HepG2 (cell line): ENCODE results near the gene RAB43. TPM values are rescaled to one million over a fixed set of nuclear protein-coding genes. Genes with fewer than 3 reads are reported as not detected.
"Not testable (repeated sequence)": the region's sequence is repeated elsewhere in the genome, so short reads cannot be mapped to it uniquely, and the experiment has no call there.

Source experiments
- ATAC-seq: fragments of 200-7000 bp; cut with Tn5 transposase; 3 replicates; pipeline ENCODE4 v1.9.1; 2020; ENCODE audit warnings: mild to moderate bottlenecking, moderate library complexity
- BruUV-seq: library from RNA; stranded (reverse); fragments of 400-500 nt; replicated peaks from 2 replicates; lab custom pipeline; 2021; lab: Mats Ljungman, UMichigan
- CTCF ChIA-PET: fragments of 300-600 bp; formaldehyde crosslinking; extraction: SDS; loops from one replicate; lab custom pipeline; 2021; ENCODE audit warnings: low total read pairs, inconsistent platforms, low intra/inter-chr PET ratio; lab: Yijun Ruan, JAX
- POLR2A ChIA-PET: fragments of 350-600 bp; sonication (Branson Sonifier 250); formaldehyde crosslinking; loops from one replicate; lab custom pipeline; 2020; ENCODE audit warnings: antibody characterized with exemption, inconsistent platforms; lab: Yijun Ruan, JAX
- DNase-seq: peaks from one replicate; pipeline ENCODE4 v3.0.0-alpha.2; 2015; ENCODE audit warnings: low spot score
- FAIRE-seq: peaks from 3 replicates; lab custom pipeline; 2011; peaks lifted over from hg19 to GRCh38; lab: Jason Lieb, UNC
- H2AFZ ChIP-seq: one replicate; pipeline ENCODE4 v1.6.1; 2011; ENCODE audit warnings: low read length, inconsistent platforms
- H3K27ac ChIP-seq: fragments of 300-600 bp; 3 replicates; pipeline ENCODE4 v1.8.0; 2011; ENCODE audit warnings: mixed run types, mild to moderate bottlenecking, mixed read lengths, low read length, inconsistent platforms; ENCODE audit not compliant: insufficient read depth; ENCODE audit errors: extremely low read length
- H3K27me3 ChIP-seq, 2 experiments: fragments of 200-600 bp in 1 of 2; 2 replicates in 1 of 2; 3 replicates in 1 of 2; pipeline versions ENCODE4 v1.6.0 to v1.8.0; 2011; ENCODE audit warnings: low read length in 2 of 2, mild to moderate bottlenecking in 2 of 2, moderate library complexity in 2 of 2, inconsistent platforms in 1 of 2; ENCODE audit not compliant: insufficient read depth in 2 of 2, control insufficient read depth in 1 of 2
- H3K36me3 ChIP-seq, 2 experiments: fragments of 200-600 bp in 1 of 2; replicated peaks in 1 of 2; 2 replicates in 1 of 2; 3 replicates in 1 of 2; pipeline versions ENCODE4 v1.5.1 to v1.8.0; 2011; ENCODE audit warnings: low read length in 2 of 2, inconsistent platforms in 1 of 2; ENCODE audit not compliant: insufficient read depth in 2 of 2, control insufficient read depth in 1 of 2
- H3K4me1 ChIP-seq: 2 replicates; pipeline ENCODE4 v1.5.1; 2012; ENCODE audit warnings: low read length, inconsistent platforms; ENCODE audit not compliant: insufficient read depth
- H3K4me2 ChIP-seq: 2 replicates; pipeline ENCODE4 v1.6.0; 2011; ENCODE audit warnings: low read depth, low read length, inconsistent platforms
- H3K4me3 ChIP-seq, 3 experiments: fragments of 200-600 bp in 1 of 3; sonication (generic), shearing (Covaris generic) in 1 of 3; replicated peaks in 1 of 3; 2 replicates each; pipeline ENCODE4 v1.5.1; 2011 to 2016; ENCODE audit warnings: low read length in 3 of 3, inconsistent platforms in 2 of 3, low read depth in 2 of 3, mild to moderate bottlenecking in 2 of 3, control low read depth in 1 of 3, mixed read lengths in 1 of 3; ENCODE audit not compliant: insufficient read depth in 1 of 3
- H3K79me2 ChIP-seq: one replicate; pipeline ENCODE4 v1.6.1; 2011; ENCODE audit warnings: low read length, inconsistent platforms; ENCODE audit not compliant: insufficient read depth
- H3K9ac ChIP-seq: 2 replicates; pipeline ENCODE4 v1.6.0; 2011; ENCODE audit warnings: mild to moderate bottlenecking, low read depth, low read length, inconsistent platforms; ENCODE audit not compliant: insufficient read depth
- H3K9me3 ChIP-seq: 2 replicates; pipeline ENCODE4 v1.5.1; 2012; ENCODE audit warnings: mild to moderate bottlenecking, low read length
- H4K20me1 ChIP-seq: 2 replicates; pipeline ENCODE4 v1.6.0; 2011; ENCODE audit warnings: inconsistent platforms, mild to moderate bottlenecking, low read length, moderate library complexity; ENCODE audit not compliant: insufficient read depth
- KLF15 ChIP-seq: sonication (generic); formaldehyde crosslinking; IDR thresholded peaks from 2 replicates; pipeline ENCODE4 v1.8.1; 2023; ENCODE audit warnings: borderline replicate concordance, mild to moderate bottlenecking, inconsistent platforms, missing genetic modification reagents, mixed read lengths
- NFYB ChIP-seq: sonication (generic); formaldehyde crosslinking; IDR thresholded peaks from 2 replicates; pipeline ENCODE4 v1.4.0; 2020; ENCODE audit warnings: missing genetic modification reagents
- NFYC ChIP-seq: IDR thresholded peaks from 2 replicates; pipeline ENCODE4 v1.6.1; 2016; ENCODE audit warnings: missing genetic modification reagents, missing compliant biosample characterization
- WGBS: methylation state at CpG from one replicate; pipeline ENCODE4 v1.1.6; 2017; ENCODE audit warnings: low lambda C conversion rate; 5-methylcytosine and 5-hydroxymethylcytosine counted together
- in situ Hi-C: cut with HindIII; loops from 2 replicates; pipeline ENCODE4 v1.10.0; 2017; ENCODE audit warnings: low pct_unique_long_range_greater_than_20kb; ENCODE audit not compliant: extremely low pct_ligation_motif_present
- intact Hi-C: fragments of 100-400 bp; cut with micrococcal nuclease; formaldehyde crosslinking; loops from one replicate; pipeline ENCODE4 v1.10.0; 2022; ENCODE audit not compliant: unreplicated experiment
- polyA plus RNA-seq, 8 experiments: library from polyadenylated mRNA; depleted of rRNA in 3 of 8; stranded (reverse) in 7 of 8; unstranded in 1 of 8; fragments of >200 nt; fragmentation: Illumina TruSeq in 4 of 8; extraction: Trizol in 4 of 8; gene quantifications; 2 replicates each; pipeline versions ENCODE4 v1.2.1 to v1.2.3, GENCODE V29; 2011 to 2016; ENCODE audit warnings: low read depth in 4 of 8, missing spikeins in 1 of 8, mixed read lengths in 1 of 8; ENCODE audit not compliant: insufficient read depth in 1 of 8
- total RNA-seq, 5 experiments: library from RNA; depleted of rRNA; stranded (reverse); fragments of >200 nt; fragmentation: Illumina TruSeq; extraction: Trizol; gene quantifications; 2 replicates each; pipeline ENCODE4 v1.2.3, GENCODE V29; 2016; ENCODE audit warnings: low read depth in 1 of 5
- TF ChIP-seq, protein P1 (sequence below), 2 experiments: sonication (generic) in 1 of 2; formaldehyde crosslinking in 1 of 2; IDR thresholded peaks; 2 replicates each; pipeline versions ENCODE4 v1.4.0 to v1.6.1; 2018 to 2020; ENCODE audit warnings: missing genetic modification reagents in 2 of 2, borderline replicate concordance in 1 of 2, low read depth in 1 of 2, mild to moderate bottlenecking in 1 of 2, missing biosample characterization in 1 of 2

Gene RAB43
- total and polyA plus RNA-seq, 2 of the 13 experiments (the other 11 are each of a cell fraction or from before 2014, with no cell fraction given) = 11.8 to 18.4 TPM

DNA sequence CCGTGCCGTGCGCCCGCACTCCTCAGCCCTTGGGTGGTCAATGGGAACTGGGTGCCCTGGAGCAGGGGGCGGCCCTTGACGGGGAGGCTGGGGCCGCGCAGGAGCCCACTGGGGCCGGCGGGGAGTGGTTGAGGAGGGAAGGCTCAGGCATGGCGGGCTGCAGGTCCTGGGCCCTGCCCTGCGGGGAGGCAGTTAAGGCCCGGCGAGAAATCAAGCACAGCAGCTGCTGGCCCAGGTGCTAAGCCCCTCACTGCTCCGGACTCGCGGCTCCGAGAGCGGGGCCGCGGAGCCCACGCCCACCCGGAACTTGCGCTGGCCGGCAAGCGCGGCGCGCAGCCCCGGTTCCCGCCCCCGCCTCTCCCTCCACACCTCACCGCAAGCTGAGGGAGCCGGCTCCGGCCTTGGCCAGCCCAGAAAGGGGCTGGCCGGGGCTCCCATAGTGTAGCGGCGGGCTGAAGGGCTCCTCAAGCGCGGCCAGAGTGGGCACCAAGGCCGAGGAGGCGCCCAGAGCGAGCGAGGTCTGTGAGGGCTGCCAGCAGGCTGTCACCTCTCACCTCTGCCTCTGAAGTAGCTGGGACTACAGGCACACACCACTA, 53.2 kb downstream of the RAB43 start (continued):
- TF ChIP-seq, protein P1, sequence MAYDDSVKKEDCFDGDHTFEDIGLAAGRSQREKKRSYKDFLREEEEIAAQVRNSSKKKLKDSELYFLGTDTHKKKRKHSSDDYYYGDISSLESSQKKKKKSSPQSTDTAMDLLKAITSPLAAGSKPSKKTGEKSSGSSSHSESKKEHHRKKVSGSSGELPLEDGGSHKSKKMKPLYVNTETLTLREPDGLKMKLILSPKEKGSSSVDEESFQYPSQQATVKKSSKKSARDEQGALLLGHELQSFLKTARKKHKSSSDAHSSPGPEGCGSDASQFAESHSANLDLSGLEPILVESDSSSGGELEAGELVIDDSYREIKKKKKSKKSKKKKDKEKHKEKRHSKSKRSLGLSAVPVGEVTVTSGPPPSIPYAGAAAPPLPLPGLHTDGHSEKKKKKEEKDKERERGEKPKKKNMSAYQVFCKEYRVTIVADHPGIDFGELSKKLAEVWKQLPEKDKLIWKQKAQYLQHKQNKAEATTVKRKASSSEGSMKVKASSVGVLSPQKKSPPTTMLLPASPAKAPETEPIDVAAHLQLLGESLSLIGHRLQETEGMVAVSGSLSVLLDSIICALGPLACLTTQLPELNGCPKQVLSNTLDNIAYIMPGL (CRISPR knock-in tag; IDR thresholded peaks at IDR 0.05; ENCODE audit: borderline replicate concordance in 1 of 2, low read depth in 1 of 2) = no peak
- TF ChIP-seq KLF15 = no peak
- TF ChIP-seq, all 625 proteins: peak for 0

DNA sequence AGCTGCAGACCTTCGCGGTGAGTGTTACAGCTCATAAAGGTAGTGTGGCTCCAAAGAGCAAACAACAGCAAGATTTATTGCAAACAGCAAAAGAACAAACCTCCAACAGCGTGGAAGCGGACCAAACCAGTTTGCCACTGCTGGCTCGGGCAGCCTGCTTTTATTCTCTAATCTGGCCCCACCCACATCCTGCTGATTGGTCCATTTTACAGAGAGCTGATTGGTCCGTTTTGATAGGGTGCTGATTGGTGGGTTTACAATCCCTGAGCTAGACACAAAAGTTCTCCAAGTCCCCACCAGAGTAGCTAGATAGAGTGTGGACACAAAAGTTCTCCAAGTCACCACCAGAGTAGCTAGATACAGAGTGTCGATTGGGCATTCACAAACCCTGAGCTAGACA, 53.9 kb downstream of the RAB43 start:
- H3K4me3 ChIP-seq, CTCF ChIA-PET, H3K4me1 ChIP-seq, ATAC-seq, BruUV-seq, H3K36me3 ChIP-seq, H3K27ac ChIP-seq, in situ Hi-C loops, POLR2A ChIA-PET, FAIRE-seq, H4K20me1 ChIP-seq, H3K9me3 ChIP-seq, H3K4me2 ChIP-seq, intact Hi-C loops, H3K79me2 ChIP-seq, H3K9ac ChIP-seq, H2AFZ ChIP-seq: not testable (repeated sequence)
- H3K27me3 ChIP-seq = peaks cover 1 to 32% of the 10 kb centered on the region in 2 experiments; a peak in 3 of 5 replicates
- TF ChIP-seq NFYB (peak; percentile 71), NFYC (CRISPR knock-in tag) (peak; percentile 60)
- DNase-seq = peak; percentile 22
- 60% methylated on average over 7 of the region's 7 CpGs for WGBS
